ENCODE data around the gene SYT12. TPM values are rescaled to one million over a fixed set of nuclear protein-coding genes. Genes with fewer than 3 reads are reported as not detected.
A peak's percentile ranks its signal among the peaks of the same experiment; 100 is the strongest.

SYT12 gene
- total RNA-seq, 5 donors from 2014 or later (not counting 1 experiment from before 2014, with no cell fraction given), result 0.20 TPM; not detected in 4

- Mint-ChIP-seq H3K4me1 (no peaks in the 10 kb centered on the region), H3K27me3 (no peaks in the 10 kb centered on the region), H3K9me3 (no peaks in the 10 kb centered on the region), H3K36me3 (no peaks in the 10 kb centered on the region), H3K4me3 (no peak overlapping the region), H3K27ac (no peak overlapping the region)
- DNase-seq, result no peak
- ChIA-PET POLR2A (no interaction called here), CTCF (no interaction called here)
- WGBS (ENCODE audit: insufficient coverage), result 94% methylated on average over 3 of the region's 13 CpGs
- Histone ChIP-seq H3K36me3 (ENCODE audit: control insufficient read depth in 2 of 2, extremely low read depth in 1 of 2, insufficient read depth in 1 of 2, low read length in 1 of 2) (no peaks in the 10 kb centered on the region), H3K9me3 (no peaks in the 10 kb centered on the region), H3K27ac (ENCODE audit: low read length) (no peak overlapping the region), H3K4me3 (ENCODE audit: control insufficient read depth in 1 of 2, extremely low read depth in 1 of 2, low read length in 1 of 2) (no peak overlapping the region), H3K4me1 (ENCODE audit: control insufficient read depth in 1 of 2, extremely low read depth in 1 of 2, insufficient read depth in 2 of 2, low read length in 2 of 2) (no peaks in the 10 kb centered on the region), H3K27me3 (replicated peaks in 1 of 2; ENCODE audit: control insufficient read depth in 2 of 2, extremely low read depth in 1 of 2, insufficient read depth in 2 of 2, low read length in 1 of 2) (peaks cover 0 to 7% of the 10 kb centered on the region in 2 experiments)
- ATAC-seq (replicated peaks in 1 of 4), result no peak
These were observed 39.8 kb downstream of the SYT12 start for GRCh38 chr11:67062526-67063373.

GRCh38 chr11:67066333-67066709 is 43.4 kb downstream of the SYT12 start:
- Mint-ChIP-seq H3K4me1 (no peaks in the 10 kb centered on the region), H3K27me3 (no peaks in the 10 kb centered on the region), H3K36me3 (no peaks in the 10 kb centered on the region), H3K27ac (no peak overlapping the region), H3K4me3 (no peak overlapping the region), H3K9me3 (no peaks in the 10 kb centered on the region)
- Histone ChIP-seq H3K4me1 (ENCODE audit: control insufficient read depth in 1 of 2, extremely low read depth in 1 of 2, insufficient read depth in 2 of 2, low read length in 2 of 2) (peaks cover 0 to 2% of the 10 kb centered on the region in 2 experiments), H3K27ac (ENCODE audit: low read length) (no peak overlapping the region), H3K9me3 (no peaks in the 10 kb centered on the region), H3K4me3 (ENCODE audit: control insufficient read depth in 1 of 2, extremely low read depth in 1 of 2, low read length in 1 of 2) (no peak overlapping the region), H3K36me3 (ENCODE audit: control insufficient read depth in 2 of 2, extremely low read depth in 1 of 2, insufficient read depth in 1 of 2, low read length in 1 of 2) (no peaks in the 10 kb centered on the region), H3K27me3 (replicated peaks in 1 of 2; ENCODE audit: control insufficient read depth in 2 of 2, extremely low read depth in 1 of 2, insufficient read depth in 2 of 2, low read length in 1 of 2) (peaks cover 0 to 16% of the 10 kb centered on the region in 2 experiments)
- POLR2A ChIA-PET, result no interaction called here
- CTCF ChIA-PET, result no interaction called here
- ATAC-seq (replicated peaks in 1 of 4), result no peak
- WGBS (ENCODE audit: insufficient coverage), result 92% methylated on average over 3 of the region's 3 CpGs
- DNase-seq, result no peak

GRCh38 chr11:67071420-67072284 is 48.7 kb downstream of the SYT12 start:
- H3K27me3 ChIP-seq (replicated peaks in 1 of 2; ENCODE audit: control insufficient read depth in 2 of 2, extremely low read depth in 1 of 2, insufficient read depth in 2 of 2, low read length in 1 of 2), result peaks cover 0 to 28% of the 10 kb centered on the region in 2 experiments
- H3K4me3 Mint-ChIP-seq, result peak overlapping the region; percentile 44 to 58 (median 50)

GRCh38 chr11:67072295-67072694 is 49.4 kb downstream of the SYT12 start:
- Mint-ChIP-seq H3K4me3 (no peak overlapping the region), H3K27me3 (peaks cover 0 to 4% of the 10 kb centered on the region in 2 donors), H3K36me3 (no peaks in the 10 kb centered on the region), H3K27ac (no peak overlapping the region), H3K4me1 (peaks cover 3 to 6% (median 4%) of the 10 kb centered on the region in 3 donors), H3K9me3 (no peaks in the 10 kb centered on the region)
- no peak for DNase-seq
- CTCF ChIA-PET, result interaction anchor here in 1 of 2 donors (0.6 to 0.7 kb wide), 2 partner anchors 31 to 45 kb away, joined by 4 read pairs; no protein-coding TSS in a partner anchor
- H3K9me3 ChIP-seq, result no peaks in the 10 kb centered on the region
- H3K27me3 ChIP-seq (replicated peaks in 1 of 2; ENCODE audit: control insufficient read depth in 2 of 2, extremely low read depth in 1 of 2, insufficient read depth in 2 of 2, low read length in 1 of 2), result peaks cover 0 to 28% of the 10 kb centered on the region in 2 experiments
- H3K36me3 ChIP-seq (ENCODE audit: control insufficient read depth in 2 of 2, extremely low read depth in 1 of 2, insufficient read depth in 1 of 2, low read length in 1 of 2), result no peaks in the 10 kb centered on the region
- POLR2A ChIA-PET, result no interaction called here
- H3K4me3 ChIP-seq (ENCODE audit: control insufficient read depth in 1 of 2, extremely low read depth in 1 of 2, low read length in 1 of 2), result no peak overlapping the region
- peaks cover 0 to 9% of the 10 kb centered on the region in 2 experiments for H3K4me1 ChIP-seq (ENCODE audit: control insufficient read depth in 1 of 2, extremely low read depth in 1 of 2, insufficient read depth in 2 of 2, low read length in 2 of 2)
- H3K27ac ChIP-seq (ENCODE audit: low read length), result no peak overlapping the region
- ATAC-seq (replicated peaks in 1 of 4), result no peak
- 73% methylated on average over 6 of the region's 11 CpGs for WGBS (ENCODE audit: insufficient coverage)

More at GRCh38 chr11:67071420-67072284, 48.7 kb downstream of the SYT12 start:
- Mint-ChIP-seq H3K4me1 (peaks cover 3 to 6% (median 4%) of the 10 kb centered on the region in 3 donors), H3K36me3 (no peaks in the 10 kb centered on the region), H3K27ac (no peak overlapping the region), H3K27me3 (peaks cover 0 to 4% of the 10 kb centered on the region in 2 donors), H3K9me3 (no peaks in the 10 kb centered on the region)
- H3K9me3 ChIP-seq, result no peaks in the 10 kb centered on the region
- POLR2A ChIA-PET, result no interaction called here
- DNase-seq (peak; percentile 11 to 79 (median 60)), ATAC-seq (replicated peaks in 1 of 4) (peak; percentile 85 to 92 (median 92))
- no peaks in the 10 kb centered on the region for H3K36me3 ChIP-seq (ENCODE audit: control insufficient read depth in 2 of 2, extremely low read depth in 1 of 2, insufficient read depth in 1 of 2, low read length in 1 of 2)
- CTCF ChIA-PET, result no interaction called here
- peak overlapping the region; percentile 8 to 66 for H3K4me3 ChIP-seq (ENCODE audit: control insufficient read depth in 1 of 2, extremely low read depth in 1 of 2, low read length in 1 of 2)
- no peak overlapping the region for H3K27ac ChIP-seq (ENCODE audit: low read length)
- H3K4me1 ChIP-seq (ENCODE audit: control insufficient read depth in 1 of 2, extremely low read depth in 1 of 2, insufficient read depth in 2 of 2, low read length in 2 of 2), result peaks cover 0 to 9% of the 10 kb centered on the region in 2 experiments
- WGBS (ENCODE audit: insufficient coverage), result 43% methylated on average over 52 of the region's 53 CpGs

GRCh38 chr11:67073908-67074307 is 51.0 kb downstream of the SYT12 start:
- H3K27ac ChIP-seq (ENCODE audit: low read length), result no peak overlapping the region
- no peak overlapping the region for H3K4me3 ChIP-seq (ENCODE audit: control insufficient read depth in 1 of 2, extremely low read depth in 1 of 2, low read length in 1 of 2)
- H3K4me1 ChIP-seq (ENCODE audit: control insufficient read depth in 1 of 2, extremely low read depth in 1 of 2, insufficient read depth in 2 of 2, low read length in 2 of 2), result peaks cover 0 to 13% of the 10 kb centered on the region in 2 experiments
- ATAC-seq (replicated peaks in 1 of 4) (no peak), DNase-seq (no peak)
- H3K27ac Mint-ChIP-seq, result no peak overlapping the region
- no peaks in the 10 kb centered on the region for H3K9me3 ChIP-seq
- H3K36me3 ChIP-seq (ENCODE audit: control insufficient read depth in 2 of 2, extremely low read depth in 1 of 2, insufficient read depth in 1 of 2, low read length in 1 of 2), result no peaks in the 10 kb centered on the region
- ChIA-PET POLR2A (no interaction called here), CTCF (no interaction called here)
- WGBS (ENCODE audit: insufficient coverage), result 89% methylated on average over 6 of the region's 9 CpGs
- no peaks in the 10 kb centered on the region for H3K9me3 Mint-ChIP-seq
- peaks cover 0 to 32% of the 10 kb centered on the region in 2 experiments for H3K27me3 ChIP-seq (replicated peaks in 1 of 2; ENCODE audit: control insufficient read depth in 2 of 2, extremely low read depth in 1 of 2, insufficient read depth in 2 of 2, low read length in 1 of 2)
- H3K4me1 Mint-ChIP-seq, result peaks cover 3 to 6% (median 4%) of the 10 kb centered on the region in 3 donors
- H3K4me3 Mint-ChIP-seq, result no peak overlapping the region
- no peaks in the 10 kb centered on the region for H3K36me3 Mint-ChIP-seq
- peaks cover 0 to 4% of the 10 kb centered on the region in 2 donors for H3K27me3 Mint-ChIP-seq

- no peak overlapping the region for H3K4me3 ChIP-seq (ENCODE audit: control insufficient read depth in 1 of 2, extremely low read depth in 1 of 2, low read length in 1 of 2)
- H3K4me3 Mint-ChIP-seq, result no peak overlapping the region
- ChIA-PET POLR2A (interaction anchor here (0.7 kb wide), 3 partner anchors 88 to 514 kb away, joined by 3 to 9 read pairs (median 5); no protein-coding TSS in a partner anchor), CTCF (no interaction called here)
- DNase-seq, result no peak
- peaks cover 0 to 12% of the 10 kb centered on the region in 2 experiments for H3K4me1 ChIP-seq (ENCODE audit: control insufficient read depth in 1 of 2, extremely low read depth in 1 of 2, insufficient read depth in 2 of 2, low read length in 2 of 2)
- H3K27ac ChIP-seq (ENCODE audit: low read length), result no peak overlapping the region
- H3K27me3 ChIP-seq (replicated peaks in 1 of 2; ENCODE audit: control insufficient read depth in 2 of 2, extremely low read depth in 1 of 2, insufficient read depth in 2 of 2, low read length in 1 of 2), result peaks cover 0 to 22% of the 10 kb centered on the region in 2 experiments
- peaks cover 3 to 6% (median 4%) of the 10 kb centered on the region in 3 donors for H3K4me1 Mint-ChIP-seq
- no peak overlapping the region for H3K27ac Mint-ChIP-seq
- H3K36me3 ChIP-seq (ENCODE audit: control insufficient read depth in 2 of 2, extremely low read depth in 1 of 2, insufficient read depth in 1 of 2, low read length in 1 of 2), result no peaks in the 10 kb centered on the region
- no peak for ATAC-seq (replicated peaks in 1 of 4)
- H3K36me3 Mint-ChIP-seq, result no peaks in the 10 kb centered on the region
- no peaks in the 10 kb centered on the region for H3K9me3 ChIP-seq
- H3K9me3 Mint-ChIP-seq, result no peaks in the 10 kb centered on the region
- WGBS (ENCODE audit: insufficient coverage), result 84% methylated on average over 3 of the region's 6 CpGs
- H3K27me3 Mint-ChIP-seq, result peaks cover 0 to 4% of the 10 kb centered on the region in 2 donors
These were observed 53.3 kb downstream of the SYT12 start for GRCh38 chr11:67076202-67076601.

Data from T-cell (primary cell).